GM21619 (cell line): ENCODE measurements around the gene LNX2.

Experiments used
- ATAC-seq: cut with Tn5 transposase; IDR thresholded peaks from one replicate; pipeline ENCODE4 v1.9.1; 2021; ENCODE audit not compliant: unreplicated experiment

The LNX2 gene

GRCh38 chr13:27617881-27618321, 2.4 kb downstream of the LNX2 start:
- no peak for ATAC-seq

- ATAC-seq: no peak
Measured at GRCh38 chr13:27613628-27614027, 6.7 kb downstream of the LNX2 start.

- no peak for ATAC-seq
Measured at GRCh38 chr13:27607125-27607524, 13.2 kb downstream of the LNX2 start.

- ATAC-seq: no peak
Measured at GRCh38 chr13:27605610-27606200, 14.6 kb downstream of the LNX2 start.

- ATAC-seq: no peak
Measured at GRCh38 chr13:27605099-27605498, 15.2 kb downstream of the LNX2 start.

- no peak for ATAC-seq
Measured at GRCh38 chr13:27601803-27602202, 18.5 kb downstream of the LNX2 start.

- no peak for ATAC-seq
Measured at GRCh38 chr13:27601208-27601607, 19.1 kb downstream of the LNX2 start.

- no peak for ATAC-seq
Measured at GRCh38 chr13:27600711-27601110, 19.6 kb downstream of the LNX2 start.

- no peak for ATAC-seq
Measured at GRCh38 chr13:27599845-27600553, 20.3 kb downstream of the LNX2 start.

- no peak for ATAC-seq
Measured at GRCh38 chr13:27599096-27599495, 21.2 kb downstream of the LNX2 start.

GRCh38 chr13:27595055-27595811, 25.1 kb downstream of the LNX2 start:
- ATAC-seq: no peak

GRCh38 chr13:27593267-27593666, 27.1 kb downstream of the LNX2 start:
- ATAC-seq: peak; percentile 53

- ATAC-seq: no peak
Measured at GRCh38 chr13:27592865-27593264, 27.5 kb downstream of the LNX2 start.

GRCh38 chr13:27588405-27588804, 31.9 kb downstream of the LNX2 start:
- no peak for ATAC-seq

GRCh38 chr13:27587095-27587746, 33.1 kb downstream of the LNX2 start:
- no peak for ATAC-seq

- no peak for ATAC-seq
Measured at GRCh38 chr13:27583645-27584044, 36.7 kb downstream of the LNX2 start.

- ATAC-seq: no peak
Measured at GRCh38 chr13:27578121-27579030, 42.0 kb downstream of the LNX2 start.

GRCh38 chr13:27574661-27575060, 45.7 kb downstream of the LNX2 start:
- no peak for ATAC-seq

GRCh38 chr13:27573265-27573664, 47.1 kb downstream of the LNX2 start:
- ATAC-seq: no peak

- ATAC-seq: no peak
Measured at GRCh38 chr13:27572234-27572901, 48.0 kb downstream of the LNX2 start.
